GM12872 (cell line): ENCODE data around the gene PCED1B.

Experiments used
- CTCF ChIP-seq: IDR thresholded peaks from 3 replicates; pipeline ENCODE4 v1.5.1; 2011; ENCODE audit warnings: low read depth, mild to moderate bottlenecking, low read length, moderate library complexity; ENCODE audit not compliant: insufficient read depth

PCED1B gene

DNA sequence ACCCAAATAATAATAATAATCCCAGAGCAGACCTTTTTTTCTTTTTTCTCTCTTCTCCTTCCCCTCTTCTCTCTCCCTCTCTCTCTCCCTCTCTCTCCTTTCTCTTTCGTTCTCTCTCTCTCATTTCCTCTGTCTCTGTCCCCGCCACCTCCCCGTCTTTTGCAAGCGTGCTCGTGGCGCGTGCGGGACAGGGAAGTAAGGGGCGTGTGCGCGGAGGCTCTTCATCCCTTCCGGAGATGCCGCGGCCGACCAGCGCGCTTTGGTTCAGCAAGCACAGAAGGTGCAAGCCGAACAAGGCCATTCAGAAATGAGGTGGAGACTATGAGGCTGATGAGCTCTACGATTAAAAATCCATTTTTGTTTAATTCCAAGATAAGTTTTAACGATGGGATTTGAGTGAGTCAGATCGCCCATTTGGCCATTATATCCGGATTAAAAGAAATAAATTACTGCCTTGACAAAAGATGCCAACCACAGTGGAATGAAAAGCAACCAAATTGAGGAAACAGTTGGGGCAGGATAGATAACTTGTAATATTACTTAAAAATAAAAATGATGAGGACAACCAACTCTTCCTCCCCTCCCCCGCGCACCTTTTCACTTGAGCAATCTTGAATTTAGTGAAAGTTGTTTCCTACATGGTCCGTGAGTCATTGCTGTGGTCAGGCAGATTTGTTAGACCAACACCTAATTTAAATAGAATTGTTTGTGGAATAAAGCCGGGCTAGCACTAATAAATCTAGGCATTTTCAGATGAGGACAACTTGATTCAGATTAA lies 1.5 kb downstream of the PCED1B start:
- no peak for TF ChIP-seq CTCF

DNA sequence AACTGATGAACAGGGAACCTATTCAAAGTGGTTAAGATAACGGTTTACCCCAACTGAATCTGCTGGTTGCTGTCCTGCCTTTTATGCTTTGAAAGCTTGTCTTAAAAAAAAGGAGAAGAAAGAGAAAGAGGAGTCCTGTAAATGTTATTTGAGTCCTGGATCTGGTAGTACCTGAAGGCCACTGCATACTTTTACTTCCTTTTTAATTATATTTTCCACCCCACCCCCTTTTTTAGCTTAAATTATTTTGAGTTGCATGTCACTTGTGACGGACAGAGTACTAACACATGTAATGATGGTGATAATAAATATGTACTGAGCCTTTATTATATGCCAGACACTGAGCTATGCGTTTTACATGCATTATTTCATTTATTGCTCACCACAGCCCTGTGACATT lies 2.9 kb downstream of the PCED1B start:
- no peak for TF ChIP-seq CTCF

- no peak for TF ChIP-seq CTCF
Measured at GRCh38 chr12:47082796-47083621, 3.6 kb downstream of the PCED1B start.

- no peak for TF ChIP-seq CTCF
Measured at GRCh38 chr12:47084172-47084571, 4.8 kb downstream of the PCED1B start.

DNA sequence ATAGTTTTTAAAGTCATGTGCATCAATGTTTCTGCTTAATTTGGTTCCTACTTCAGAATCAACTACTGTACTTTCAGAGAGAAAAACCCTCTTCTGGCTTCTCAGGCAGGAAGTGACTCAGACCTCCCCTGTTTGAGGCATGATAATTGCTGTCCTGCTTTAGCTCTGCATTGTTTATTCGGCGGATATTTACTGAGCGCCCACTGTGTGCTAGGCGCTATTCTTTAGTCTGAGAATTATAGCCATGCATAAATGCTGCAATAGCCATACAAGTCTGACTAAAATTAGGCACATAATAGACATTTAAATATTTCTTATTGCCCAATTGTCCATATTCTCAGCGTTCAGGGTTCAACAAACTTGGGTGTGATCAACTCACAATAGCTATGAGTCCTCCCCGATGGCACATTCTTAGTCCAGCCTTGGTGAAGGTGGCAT lies 6.4 kb downstream of the PCED1B start:
- TF ChIP-seq CTCF, result no peak

- no peak for TF ChIP-seq CTCF
Measured at GRCh38 chr12:47087088-47087688, 7.8 kb downstream of the PCED1B start.

- TF ChIP-seq CTCF, result no peak
Measured at GRCh38 chr12:47088021-47088944, 8.9 kb downstream of the PCED1B start.
